Activated CD8-positive, alpha-beta memory T cell treated with anti-CD3 and anti-CD28 coated beads, Interleukin-2, amount 50 U/mL, for 24 hours (primary cell): ENCODE results near the gene CD4.
"Not testable (repeated sequence)": the region's sequence is repeated elsewhere in the genome, so short reads cannot be mapped to it uniquely, and the experiment has no call there.

Experiments
- DNase-seq: peaks from one replicate; pipeline ENCODE4 v3.0.0-alpha.2; 2020; ENCODE audit errors: extremely low read depth

The CD4 gene

GRCh38 chr12:6847676-6848075 lies 58.3 kb downstream of the CD4 start:
- DNase-seq, result no peak

- DNase-seq, result no peak
Measured at GRCh38 chr12:6849427-6849826, 60.1 kb downstream of the CD4 start.

GRCh38 chr12:6849976-6850560 lies 60.7 kb downstream of the CD4 start:
- DNase-seq, result no peak

GRCh38 chr12:6850796-6851152 lies 61.4 kb downstream of the CD4 start:
- no peak for DNase-seq

- peak; percentile 83 for DNase-seq
Measured at GRCh38 chr12:6851153-6851920, 62.0 kb downstream of the CD4 start, which contains the start of gene CDCA3. Gene CDCA3, minus strand, starts transcription at chr12:6851286. Its CDS starts 334 bp downstream, at chr12:6850952.

GRCh38 chr12:6851921-6852650 lies 62.8 kb downstream of the CD4 start, which contains the start of gene USP5:
Gene USP5, plus strand, starts transcription at chr12:6852150. Its CDS starts 30 bp downstream, at chr12:6852180.
- DNase-seq, result peak; percentile 97

- DNase-seq, result no peak
Measured at GRCh38 chr12:6852651-6853354, 63.5 kb downstream of the CD4 start.

- no peak for DNase-seq
Measured at GRCh38 chr12:6853626-6854025, 64.3 kb downstream of the CD4 start.

GRCh38 chr12:6854036-6854435 lies 64.7 kb downstream of the CD4 start:
- DNase-seq, result no peak

GRCh38 chr12:6855322-6855721 lies 66.0 kb downstream of the CD4 start:
- DNase-seq, result no peak

- no peak for DNase-seq
Measured at GRCh38 chr12:6858799-6859198, 69.5 kb downstream of the CD4 start.

- no peak for DNase-seq
Measured at GRCh38 chr12:6860116-6860515, 70.8 kb downstream of the CD4 start.

- DNase-seq, result no peak
Measured at GRCh38 chr12:6860942-6861341, 71.6 kb downstream of the CD4 start.

- DNase-seq, result no peak
Measured at GRCh38 chr12:6861391-6861790, 72.1 kb downstream of the CD4 start.

GRCh38 chr12:6863033-6863432 lies 73.7 kb downstream of the CD4 start:
- DNase-seq, result no peak

- no peak for DNase-seq
Measured at GRCh38 chr12:6863586-6864321, 74.4 kb downstream of the CD4 start.

GRCh38 chr12:6865307-6865706 lies 76.0 kb downstream of the CD4 start:
- DNase-seq, result not testable (repeated sequence)

GRCh38 chr12:6866163-6866919 lies 77.0 kb downstream of the CD4 start:
- DNase-seq, result no peak

GRCh38 chr12:6866920-6867412 lies 77.6 kb downstream of the CD4 start:
- DNase-seq, result no peak

GRCh38 chr12:6867413-6868210 lies 78.3 kb downstream of the CD4 start, which contains the start of gene TPI1:
Gene TPI1, plus strand, starts transcription at chr12:6867531. Its CDS starts 36 bp downstream, at chr12:6867567.
- no peak for DNase-seq
